ENCODE measurements around the gene MAMDC4.
"Not testable (repeated sequence)": the region's sequence is repeated elsewhere in the genome, so short reads cannot be mapped to it uniquely, and the experiment has no call there.

MAMDC4 gene

DNA sequence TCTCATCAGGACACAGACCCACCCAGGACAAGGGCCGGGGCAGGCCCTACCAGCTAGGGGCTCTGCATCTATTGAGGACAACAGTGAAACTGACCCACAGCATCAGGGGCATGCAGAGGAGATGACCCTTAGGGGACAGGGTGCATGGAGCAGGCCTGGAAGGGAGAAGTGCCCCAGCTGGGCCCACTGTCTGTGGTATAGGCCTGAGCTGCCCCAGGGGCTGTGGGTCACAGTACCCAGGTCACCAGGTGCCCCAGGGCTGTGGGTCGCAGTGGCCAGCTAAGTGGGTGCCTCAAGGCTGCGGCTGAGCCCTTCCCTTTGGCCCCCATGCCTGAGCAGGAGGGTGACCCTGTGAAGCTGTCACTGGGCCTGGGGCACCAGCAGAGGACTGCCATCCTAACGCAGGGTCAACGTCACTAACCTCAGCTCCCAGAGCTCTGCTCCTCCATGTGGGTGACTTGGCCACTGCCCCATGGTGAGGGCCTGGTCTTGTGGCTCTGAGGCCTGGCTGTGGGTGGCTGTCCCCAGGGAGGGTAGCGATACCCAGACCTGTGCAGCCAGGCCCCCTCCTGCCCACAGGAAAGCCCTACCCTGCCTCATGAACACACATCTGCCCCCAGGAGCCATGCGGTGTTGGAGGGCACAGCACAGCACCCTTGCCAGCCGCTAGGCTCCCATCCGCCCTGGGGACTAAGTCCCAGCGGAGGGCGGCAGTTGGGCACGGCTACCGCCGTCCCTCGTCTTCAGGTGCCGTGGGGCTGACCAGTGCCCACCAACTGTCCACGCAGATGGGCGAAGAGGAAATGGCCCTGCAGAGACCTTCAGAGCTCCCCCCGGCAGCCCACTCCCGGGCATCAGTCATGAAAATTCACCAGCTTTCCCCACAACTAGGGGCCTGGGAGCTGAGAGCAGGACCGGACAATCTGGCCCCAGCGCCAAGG is 9.1 kb downstream of the MAMDC4 start:
- DNase-seq (ENCODE audit: low read depth in 2 of 2) = no peak

DNA sequence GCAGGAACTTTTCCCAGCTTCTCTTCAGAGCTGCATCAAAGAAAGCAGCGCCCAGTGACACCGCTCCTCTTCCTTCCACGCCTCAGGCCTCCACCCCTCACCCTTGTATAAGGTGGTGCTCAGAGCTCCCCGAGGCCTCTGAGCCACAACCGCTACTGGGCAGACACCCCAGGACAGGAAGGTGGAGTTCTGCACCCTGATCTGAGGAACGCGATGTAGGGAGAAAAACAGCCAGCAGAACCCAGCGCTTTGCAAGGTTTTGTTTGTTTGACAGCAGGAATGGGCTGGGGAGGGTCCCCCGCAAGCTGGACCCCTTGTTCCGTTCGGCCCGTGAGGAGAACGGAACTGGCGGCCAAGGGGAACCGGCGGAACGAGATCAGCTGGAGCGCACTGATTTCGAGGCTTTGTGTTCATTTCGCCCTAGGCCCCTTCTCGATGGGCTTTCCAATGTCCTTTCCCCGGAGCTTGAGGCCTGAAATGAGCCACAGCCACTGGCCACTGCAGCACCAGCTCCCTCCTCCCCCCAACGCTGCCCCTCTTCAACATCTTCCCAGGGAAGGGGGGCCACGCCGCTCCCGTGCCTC is 9.8 kb downstream of the MAMDC4 start:
- no peak for DNase-seq (ENCODE audit: low read depth in 2 of 2)

- DNase-seq (ENCODE audit: low read depth in 2 of 2) = no peak
Measured at GRCh38 chr9:136862849-136863622, 10.9 kb downstream of the MAMDC4 start.

DNA sequence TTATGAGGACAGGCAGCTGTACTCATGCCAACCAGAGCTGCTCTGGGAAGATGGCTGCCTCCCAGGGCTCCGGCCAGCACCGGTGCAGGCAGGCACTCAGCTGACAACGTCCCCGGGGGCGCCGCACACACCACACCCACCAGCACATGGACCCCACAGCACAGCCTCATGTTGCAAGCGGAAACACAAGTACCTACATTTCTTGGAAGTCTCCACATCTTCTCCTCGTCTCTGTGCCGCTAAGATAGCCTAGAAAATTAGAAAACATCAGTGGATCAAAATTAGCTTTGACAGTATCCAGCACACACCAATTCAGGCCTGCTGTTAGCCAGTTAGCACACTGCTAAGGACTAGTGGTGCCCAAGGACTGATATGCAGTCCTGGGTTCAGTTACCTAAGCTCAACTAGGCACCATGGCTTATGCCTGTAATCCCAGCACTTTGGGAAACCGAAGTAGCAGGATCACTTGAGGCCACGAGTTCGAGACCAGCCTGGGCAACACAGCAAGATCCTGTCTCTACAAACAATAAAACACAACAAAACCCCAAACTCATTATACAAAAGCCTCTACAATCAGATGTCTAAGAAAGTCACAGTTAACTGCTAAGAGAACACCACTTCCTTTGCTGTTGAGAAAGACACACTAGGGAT is 11.6 kb downstream of the MAMDC4 start:
- no peak for DNase-seq (ENCODE audit: low read depth in 2 of 2)

DNA sequence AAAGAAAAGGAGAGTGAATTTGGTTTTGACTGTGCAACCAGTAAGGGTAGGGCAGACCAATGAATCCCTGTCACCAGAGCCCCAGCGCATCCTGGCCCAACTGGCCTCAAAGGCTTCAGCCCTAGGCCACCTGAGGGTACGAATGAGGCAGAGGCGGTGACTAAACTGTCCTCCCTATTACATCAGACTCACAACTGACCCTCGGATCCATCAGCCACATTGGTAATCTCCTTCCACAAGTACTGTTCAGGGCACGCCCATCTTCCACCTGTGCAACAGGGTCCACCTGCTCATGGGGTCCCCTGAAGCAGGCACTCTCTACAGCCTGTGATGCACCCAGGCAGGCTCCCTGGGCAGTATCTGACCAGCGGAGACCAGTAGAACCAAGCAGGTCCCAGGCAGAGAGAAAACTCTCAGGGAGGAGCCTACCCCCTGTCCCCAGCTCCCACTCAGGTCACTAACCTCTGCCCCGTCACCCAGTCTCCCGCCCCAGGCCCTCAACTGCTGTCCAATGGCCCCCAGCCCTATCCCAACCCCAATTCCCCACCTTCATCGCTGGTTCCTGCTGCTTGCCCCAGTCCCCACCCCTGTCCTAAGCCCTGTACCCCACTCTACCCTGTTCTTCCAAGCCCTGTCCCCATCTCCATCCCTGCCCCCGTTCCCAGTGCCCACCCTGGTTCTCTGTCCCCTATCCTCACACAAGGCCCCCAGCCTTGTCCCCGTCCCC is 13.1 kb downstream of the MAMDC4 start:
- DNase-seq (ENCODE audit: low read depth in 2 of 2) = no peak

DNA sequence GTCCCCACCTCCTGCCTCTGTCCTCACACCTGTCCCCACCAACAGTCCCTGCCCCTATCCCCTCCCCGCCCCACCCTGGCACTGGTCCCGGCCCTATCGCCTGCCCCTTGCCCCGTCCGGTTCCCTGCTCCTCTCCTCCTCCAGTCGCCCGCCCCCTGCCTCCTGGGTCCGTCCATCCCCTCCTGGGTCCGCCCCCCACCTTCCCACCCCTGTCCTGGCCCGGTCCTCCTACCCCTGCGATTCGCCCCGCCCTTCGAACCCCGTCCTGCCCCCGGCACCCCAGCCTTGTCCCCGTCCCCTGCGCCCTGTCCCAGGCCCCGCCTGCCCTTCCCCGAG is 13.6 kb downstream of the MAMDC4 start:
- no peak for DNase-seq (ENCODE audit: low read depth in 2 of 2)

GRCh38 chr9:136866898-136867421 is 14.8 kb downstream of the MAMDC4 start:
- DNase-seq (ENCODE audit: low read depth in 2 of 2) = not testable (repeated sequence)

GRCh38 chr9:136867480-136867879 is 15.3 kb downstream of the MAMDC4 start:
- no peak for DNase-seq (ENCODE audit: low read depth in 2 of 2)

DNA sequence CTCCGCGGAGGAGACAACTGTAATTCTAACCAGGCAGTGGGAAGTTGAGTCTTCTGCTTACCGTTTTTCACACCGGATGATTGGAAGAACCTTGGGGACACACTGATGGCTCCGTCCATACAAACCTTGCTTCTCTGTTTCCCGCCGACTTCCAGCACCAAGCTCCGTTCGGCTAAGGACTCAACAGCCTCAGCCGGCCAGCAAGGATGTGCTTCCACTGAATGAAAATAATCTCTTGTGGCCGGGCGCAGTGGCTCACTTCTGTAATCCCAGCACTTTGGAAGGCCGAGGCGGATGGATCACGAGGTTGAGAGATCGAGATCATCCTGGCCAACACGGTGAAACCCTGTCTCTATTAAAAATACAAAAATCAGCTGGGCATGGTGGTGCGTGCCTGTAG is 15.8 kb downstream of the MAMDC4 start:
- DNase-seq (ENCODE audit: low read depth in 2 of 2) = no peak

GRCh38 chr9:136868644-136869043 is 16.5 kb downstream of the MAMDC4 start:
- no peak for DNase-seq (ENCODE audit: low read depth in 2 of 2)

- DNase-seq (ENCODE audit: low read depth in 2 of 2) = not testable (repeated sequence)
Measured at GRCh38 chr9:136869611-136870010, 17.5 kb downstream of the MAMDC4 start.

DNA sequence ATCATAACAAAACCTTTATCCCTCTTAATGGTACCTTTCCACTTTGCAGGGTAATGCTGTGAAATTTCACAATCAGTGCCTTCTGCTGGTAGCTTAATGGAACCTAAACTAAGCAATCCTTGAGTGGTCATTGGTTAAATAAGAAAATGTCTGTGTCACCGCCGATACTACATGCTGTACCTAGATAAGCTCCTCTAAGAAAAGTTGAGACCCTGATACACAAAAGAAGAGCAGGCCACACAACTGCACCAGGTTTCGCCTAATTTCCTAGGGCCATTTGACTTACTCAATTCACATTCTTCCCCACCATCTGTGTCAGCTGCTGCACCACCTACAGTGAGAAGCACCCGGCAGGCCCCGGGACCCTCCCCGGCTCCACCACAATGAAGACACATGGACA is 23.0 kb downstream of the MAMDC4 start:
- DNase-seq (ENCODE audit: low read depth in 2 of 2) = no peak

- no peak for DNase-seq (ENCODE audit: low read depth in 2 of 2)
Measured at GRCh38 chr9:136876476-136876875, 24.3 kb downstream of the MAMDC4 start.

DNA sequence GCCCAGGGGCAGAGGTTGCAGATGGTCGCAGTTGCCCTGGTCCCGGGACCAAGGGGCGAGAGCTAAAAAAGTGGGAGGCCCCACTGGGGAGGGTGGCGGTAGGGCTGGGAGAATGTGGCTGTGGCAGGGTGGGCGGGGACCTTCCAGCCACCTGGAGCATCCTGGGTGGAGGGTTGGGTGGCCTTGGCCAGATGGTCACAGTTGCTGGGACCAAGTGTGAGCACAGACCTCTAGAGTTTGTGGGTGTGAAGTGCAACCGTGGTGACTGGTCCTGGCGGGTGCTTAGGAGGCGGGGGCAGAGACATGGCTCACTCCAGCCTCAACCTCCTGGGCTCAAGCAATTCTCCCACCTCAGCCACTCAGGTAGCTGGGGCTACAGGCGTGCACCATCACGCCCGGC is 28.5 kb downstream of the MAMDC4 start:
- no peak for DNase-seq (ENCODE audit: low read depth in 2 of 2)

DNA sequence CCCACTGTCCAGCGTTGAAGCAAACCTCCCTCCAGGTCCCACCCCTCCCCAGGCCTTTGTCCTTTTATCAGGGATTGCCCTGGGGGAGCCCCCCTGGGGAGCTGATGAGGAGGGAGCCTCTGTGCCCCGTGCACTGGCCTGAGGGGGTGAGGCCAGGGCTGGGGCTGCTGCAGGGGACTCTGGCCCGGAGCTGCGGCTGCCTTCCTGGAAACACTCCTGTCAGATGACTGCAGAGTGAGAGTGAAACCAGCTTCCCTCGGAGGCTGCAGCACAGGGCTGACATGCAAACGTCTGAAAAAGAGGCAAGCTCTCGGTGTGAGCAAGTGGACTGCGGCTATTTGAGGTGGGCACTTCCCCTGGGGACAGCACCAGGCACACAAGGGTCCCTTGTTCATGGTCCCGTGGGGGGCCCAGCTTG is 29.6 kb downstream of the MAMDC4 start:
- DNase-seq (ENCODE audit: low read depth in 2 of 2) = peak; percentile 48 to 51

- peak; percentile 81 to 92 for DNase-seq (ENCODE audit: low read depth in 2 of 2)
Measured at GRCh38 chr9:136882109-136882946, 30.2 kb downstream of the MAMDC4 start.

GRCh38 chr9:136882947-136883283 is 30.8 kb downstream of the MAMDC4 start:
- not testable (repeated sequence) for DNase-seq (ENCODE audit: low read depth in 2 of 2)

- DNase-seq (ENCODE audit: low read depth in 2 of 2) = not testable (repeated sequence)
Measured at GRCh38 chr9:136883670-136884069, 31.5 kb downstream of the MAMDC4 start.

DNA sequence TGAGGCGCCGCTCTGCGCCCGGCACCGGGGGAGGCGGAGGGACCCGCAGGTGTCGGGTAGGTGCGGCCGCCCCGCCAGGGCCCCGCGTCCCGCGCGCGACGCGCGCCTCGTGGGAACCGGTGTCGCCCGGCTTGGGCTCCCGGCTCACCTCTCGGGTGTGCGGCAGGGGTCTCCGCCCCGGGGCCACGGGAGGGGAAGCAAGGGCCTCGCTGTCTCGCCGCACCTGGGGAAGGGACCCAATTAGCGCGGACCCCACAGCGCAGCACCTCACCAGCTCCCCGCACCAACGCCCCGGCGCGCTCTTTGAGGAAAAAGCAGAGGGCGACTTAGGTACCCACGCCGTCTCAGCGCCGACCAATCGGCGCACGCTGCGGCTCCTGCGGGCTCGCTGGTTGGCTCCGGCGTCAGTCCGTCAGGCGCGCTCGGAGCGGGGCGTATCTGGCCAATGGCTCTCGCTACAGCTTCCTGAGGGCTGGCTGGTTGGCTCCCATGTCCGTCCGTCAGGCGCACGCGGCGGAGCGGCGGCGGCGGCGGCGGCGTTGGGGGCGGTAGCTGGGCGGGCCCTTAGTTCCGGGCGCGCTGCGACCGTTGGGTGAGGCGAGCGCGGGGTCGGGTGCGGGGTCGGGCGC is 33.9 kb downstream of the MAMDC4 start, which contains the start of gene TRAF2:
Gene TRAF2 (plus strand): TSS at position 567 of the 629 bp plus-strand sequence. CDS start 12,225 bp downstream, outside the sequence.
- DNase-seq (ENCODE audit: low read depth in 2 of 2) = peak; percentile 97

Measured in stimulated activated CD4-positive, alpha-beta T cell treated with anti-CD3 and anti-CD28 coated beads, Interleukin-4, amount 100 ng/mL, for 48 hours (primary cell).